Measurements from ENCODE around the gene BCKDK.

DNA sequence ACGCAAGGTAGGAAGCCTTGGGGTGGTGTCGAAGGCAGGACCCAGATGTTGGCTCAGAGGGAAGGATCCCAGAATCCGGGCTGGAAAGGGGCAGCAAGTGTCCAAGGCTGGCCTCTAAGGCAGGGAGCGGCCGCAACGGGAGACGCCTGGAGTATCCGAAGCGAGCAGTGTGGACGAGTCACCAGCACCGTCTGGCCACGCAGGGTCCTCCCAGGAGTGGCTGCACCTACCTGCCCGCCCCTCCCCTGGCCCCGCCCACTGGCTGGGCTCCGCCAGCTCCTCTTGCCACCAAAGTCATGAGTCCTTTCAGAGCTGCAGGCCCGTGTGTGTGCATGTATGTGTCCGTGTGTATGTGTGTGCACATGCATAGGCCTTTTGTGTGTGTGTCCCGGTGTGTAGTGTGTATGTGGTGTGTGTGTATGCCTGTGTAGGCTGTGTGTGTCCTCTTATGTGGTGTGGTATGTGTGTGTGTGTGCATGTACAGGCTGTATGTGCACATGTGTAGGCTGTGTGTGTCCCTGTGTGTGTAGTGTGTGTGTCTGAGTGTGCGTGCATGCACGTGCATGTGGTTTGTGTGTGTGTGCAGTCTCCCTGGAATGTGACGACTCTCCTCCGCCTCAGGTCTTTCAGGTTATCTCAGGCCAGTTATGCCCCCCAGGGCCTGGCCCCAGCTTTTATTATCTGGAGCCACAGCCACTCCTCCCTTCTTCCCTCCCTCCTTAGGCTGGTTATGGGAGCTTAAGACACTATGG is 27.5 kb downstream of the BCKDK start, which contains the start of gene PRSS8:
- TF ChIP-seq, protein P1, sequence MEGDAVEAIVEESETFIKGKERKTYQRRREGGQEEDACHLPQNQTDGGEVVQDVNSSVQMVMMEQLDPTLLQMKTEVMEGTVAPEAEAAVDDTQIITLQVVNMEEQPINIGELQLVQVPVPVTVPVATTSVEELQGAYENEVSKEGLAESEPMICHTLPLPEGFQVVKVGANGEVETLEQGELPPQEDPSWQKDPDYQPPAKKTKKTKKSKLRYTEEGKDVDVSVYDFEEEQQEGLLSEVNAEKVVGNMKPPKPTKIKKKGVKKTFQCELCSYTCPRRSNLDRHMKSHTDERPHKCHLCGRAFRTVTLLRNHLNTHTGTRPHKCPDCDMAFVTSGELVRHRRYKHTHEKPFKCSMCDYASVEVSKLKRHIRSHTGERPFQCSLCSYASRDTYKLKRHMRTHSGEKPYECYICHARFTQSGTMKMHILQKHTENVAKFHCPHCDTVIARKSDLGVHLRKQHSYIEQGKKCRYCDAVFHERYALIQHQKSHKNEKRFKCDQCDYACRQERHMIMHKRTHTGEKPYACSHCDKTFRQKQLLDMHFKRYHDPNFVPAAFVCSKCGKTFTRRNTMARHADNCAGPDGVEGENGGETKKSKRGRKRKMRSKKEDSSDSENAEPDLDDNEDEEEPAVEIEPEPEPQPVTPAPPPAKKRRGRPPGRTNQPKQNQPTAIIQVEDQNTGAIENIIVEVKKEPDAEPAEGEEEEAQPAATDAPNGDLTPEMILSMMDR (IDR thresholded peaks at IDR 0.05) = no peak
- TF ChIP-seq POLR2AphosphoS5 (IDR thresholded peaks at IDR 0.05; ENCODE audit: low read depth, low read length) (no peak), TCF7L2 (IDR thresholded peaks at IDR 0.05; ENCODE audit: low read depth, low read length) (no peak)
- TF ChIP-seq, protein P2, sequence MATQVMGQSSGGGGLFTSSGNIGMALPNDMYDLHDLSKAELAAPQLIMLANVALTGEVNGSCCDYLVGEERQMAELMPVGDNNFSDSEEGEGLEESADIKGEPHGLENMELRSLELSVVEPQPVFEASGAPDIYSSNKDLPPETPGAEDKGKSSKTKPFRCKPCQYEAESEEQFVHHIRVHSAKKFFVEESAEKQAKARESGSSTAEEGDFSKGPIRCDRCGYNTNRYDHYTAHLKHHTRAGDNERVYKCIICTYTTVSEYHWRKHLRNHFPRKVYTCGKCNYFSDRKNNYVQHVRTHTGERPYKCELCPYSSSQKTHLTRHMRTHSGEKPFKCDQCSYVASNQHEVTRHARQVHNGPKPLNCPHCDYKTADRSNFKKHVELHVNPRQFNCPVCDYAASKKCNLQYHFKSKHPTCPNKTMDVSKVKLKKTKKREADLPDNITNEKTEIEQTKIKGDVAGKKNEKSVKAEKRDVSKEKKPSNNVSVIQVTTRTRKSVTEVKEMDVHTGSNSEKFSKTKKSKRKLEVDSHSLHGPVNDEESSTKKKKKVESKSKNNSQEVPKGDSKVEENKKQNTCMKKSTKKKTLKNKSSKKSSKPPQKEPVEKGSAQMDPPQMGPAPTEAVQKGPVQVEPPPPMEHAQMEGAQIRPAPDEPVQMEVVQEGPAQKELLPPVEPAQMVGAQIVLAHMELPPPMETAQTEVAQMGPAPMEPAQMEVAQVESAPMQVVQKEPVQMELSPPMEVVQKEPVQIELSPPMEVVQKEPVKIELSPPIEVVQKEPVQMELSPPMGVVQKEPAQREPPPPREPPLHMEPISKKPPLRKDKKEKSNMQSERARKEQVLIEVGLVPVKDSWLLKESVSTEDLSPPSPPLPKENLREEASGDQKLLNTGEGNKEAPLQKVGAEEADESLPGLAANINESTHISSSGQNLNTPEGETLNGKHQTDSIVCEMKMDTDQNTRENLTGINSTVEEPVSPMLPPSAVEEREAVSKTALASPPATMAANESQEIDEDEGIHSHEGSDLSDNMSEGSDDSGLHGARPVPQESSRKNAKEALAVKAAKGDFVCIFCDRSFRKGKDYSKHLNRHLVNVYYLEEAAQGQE (IDR thresholded peaks at IDR 0.05; ENCODE audit: insufficient read depth in 1 of 2, low read depth in 2 of 2, low read length in 1 of 2) = no peak
